HepG2 (cell line): Measurements from ENCODE around the gene STBD1. TPM values are rescaled to one million over a fixed set of nuclear protein-coding genes. Genes with fewer than 3 reads are reported as not detected.

ENCODE experiments used
- ATAC-seq: fragments of 200-7000 bp; cut with Tn5 transposase; 3 replicates; pipeline ENCODE4 v1.9.1; 2020; ENCODE audit warnings: mild to moderate bottlenecking, moderate library complexity
- BruUV-seq: library from RNA; stranded (reverse); fragments of 400-500 nt; replicated peaks from 2 replicates; lab custom pipeline; 2021; lab: Mats Ljungman, UMichigan
- CTCF ChIA-PET: fragments of 300-600 bp; formaldehyde crosslinking; extraction: SDS; loops from one replicate; lab custom pipeline; 2021; ENCODE audit warnings: low total read pairs, inconsistent platforms, low intra/inter-chr PET ratio; lab: Yijun Ruan, JAX
- POLR2A ChIA-PET: fragments of 350-600 bp; sonication (Branson Sonifier 250); formaldehyde crosslinking; loops from one replicate; lab custom pipeline; 2020; ENCODE audit warnings: antibody characterized with exemption, inconsistent platforms; lab: Yijun Ruan, JAX
- DNase-seq: peaks from one replicate; pipeline ENCODE4 v3.0.0-alpha.2; 2015; ENCODE audit warnings: low spot score
- FAIRE-seq: peaks from 3 replicates; lab custom pipeline; 2011; peaks lifted over from hg19 to GRCh38; lab: Jason Lieb, UNC
- H2AFZ ChIP-seq: one replicate; pipeline ENCODE4 v1.6.1; 2011; ENCODE audit warnings: low read length, inconsistent platforms
- H3K27ac ChIP-seq: fragments of 300-600 bp; 3 replicates; pipeline ENCODE4 v1.8.0; 2011; ENCODE audit warnings: mixed run types, mild to moderate bottlenecking, mixed read lengths, low read length, inconsistent platforms; ENCODE audit not compliant: insufficient read depth; ENCODE audit errors: extremely low read length
- H3K27me3 ChIP-seq, 2 experiments: fragments of 200-600 bp in 1 of 2; 2 replicates in 1 of 2; 3 replicates in 1 of 2; pipeline versions ENCODE4 v1.6.0 to v1.8.0; 2011; ENCODE audit warnings: low read length in 2 of 2, mild to moderate bottlenecking in 2 of 2, moderate library complexity in 2 of 2, inconsistent platforms in 1 of 2; ENCODE audit not compliant: insufficient read depth in 2 of 2, control insufficient read depth in 1 of 2
- H3K36me3 ChIP-seq, 2 experiments: fragments of 200-600 bp in 1 of 2; replicated peaks in 1 of 2; 2 replicates in 1 of 2; 3 replicates in 1 of 2; pipeline versions ENCODE4 v1.5.1 to v1.8.0; 2011; ENCODE audit warnings: low read length in 2 of 2, inconsistent platforms in 1 of 2; ENCODE audit not compliant: insufficient read depth in 2 of 2, control insufficient read depth in 1 of 2
- H3K4me1 ChIP-seq: 2 replicates; pipeline ENCODE4 v1.5.1; 2012; ENCODE audit warnings: low read length, inconsistent platforms; ENCODE audit not compliant: insufficient read depth
- H3K4me2 ChIP-seq: 2 replicates; pipeline ENCODE4 v1.6.0; 2011; ENCODE audit warnings: low read depth, low read length, inconsistent platforms
- H3K4me3 ChIP-seq, 3 experiments: fragments of 200-600 bp in 1 of 3; sonication (generic), shearing (Covaris generic) in 1 of 3; replicated peaks in 1 of 3; 2 replicates each; pipeline ENCODE4 v1.5.1; 2011 to 2016; ENCODE audit warnings: low read length in 3 of 3, inconsistent platforms in 2 of 3, low read depth in 2 of 3, mild to moderate bottlenecking in 2 of 3, control low read depth in 1 of 3, mixed read lengths in 1 of 3; ENCODE audit not compliant: insufficient read depth in 1 of 3
- H3K79me2 ChIP-seq: one replicate; pipeline ENCODE4 v1.6.1; 2011; ENCODE audit warnings: low read length, inconsistent platforms; ENCODE audit not compliant: insufficient read depth
- H3K9ac ChIP-seq: 2 replicates; pipeline ENCODE4 v1.6.0; 2011; ENCODE audit warnings: mild to moderate bottlenecking, low read depth, low read length, inconsistent platforms; ENCODE audit not compliant: insufficient read depth
- H3K9me3 ChIP-seq: 2 replicates; pipeline ENCODE4 v1.5.1; 2012; ENCODE audit warnings: mild to moderate bottlenecking, low read length
- H4K20me1 ChIP-seq: 2 replicates; pipeline ENCODE4 v1.6.0; 2011; ENCODE audit warnings: inconsistent platforms, mild to moderate bottlenecking, low read length, moderate library complexity; ENCODE audit not compliant: insufficient read depth
- ARNT2 ChIP-seq: sonication (generic); formaldehyde crosslinking; IDR thresholded peaks from 2 replicates; pipeline ENCODE4 v1.8.0; 2022; ENCODE audit warnings: mild to moderate bottlenecking, low read depth, missing genetic modification reagents, moderate library complexity
- HHEX ChIP-seq: IDR thresholded peaks from 2 replicates; pipeline ENCODE4 v1.6.1; 2016; ENCODE audit warnings: control low read depth
- LRRFIP1 ChIP-seq: sonication (generic); formaldehyde crosslinking; conservative IDR thresholded peaks from 2 replicates; pipeline ENCODE4 v1.4.0; 2020; ENCODE audit warnings: missing genetic modification reagents
- MAFF ChIP-seq: IDR thresholded peaks from 2 replicates; pipeline ENCODE4 v1.6.1; 2011; ENCODE audit warnings: low read depth, low read length, improper control_type of control experiment
- MAFK ChIP-seq, 2 experiments: IDR thresholded peaks in 1 of 2; conservative IDR thresholded peaks in 1 of 2; 2 replicates each; pipeline ENCODE4 v1.6.1; 2011; ENCODE audit warnings: improper control_type of control experiment in 2 of 2, low read length in 2 of 2
- WGBS: methylation state at CpG from one replicate; pipeline ENCODE4 v1.1.6; 2017; ENCODE audit warnings: low lambda C conversion rate; 5-methylcytosine and 5-hydroxymethylcytosine counted together
- in situ Hi-C: cut with HindIII; loops from 2 replicates; pipeline ENCODE4 v1.10.0; 2017; ENCODE audit warnings: low pct_unique_long_range_greater_than_20kb; ENCODE audit not compliant: extremely low pct_ligation_motif_present
- intact Hi-C: fragments of 100-400 bp; cut with micrococcal nuclease; formaldehyde crosslinking; loops from one replicate; pipeline ENCODE4 v1.10.0; 2022; ENCODE audit not compliant: unreplicated experiment
- polyA plus RNA-seq, 8 experiments: library from polyadenylated mRNA; depleted of rRNA in 3 of 8; stranded (reverse) in 7 of 8; unstranded in 1 of 8; fragments of >200 nt; fragmentation: Illumina TruSeq in 4 of 8; extraction: Trizol in 4 of 8; gene quantifications; 2 replicates each; pipeline versions ENCODE4 v1.2.1 to v1.2.3, GENCODE V29; 2011 to 2016; ENCODE audit warnings: low read depth in 4 of 8, missing spikeins in 1 of 8, mixed read lengths in 1 of 8; ENCODE audit not compliant: insufficient read depth in 1 of 8
- total RNA-seq, 5 experiments: library from RNA; depleted of rRNA; stranded (reverse); fragments of >200 nt; fragmentation: Illumina TruSeq; extraction: Trizol; gene quantifications; 2 replicates each; pipeline ENCODE4 v1.2.3, GENCODE V29; 2016; ENCODE audit warnings: low read depth in 1 of 5

STBD1 gene
- total and polyA plus RNA-seq, 2 of the 13 experiments (the other 11 are each of a cell fraction or from before 2014, with no cell fraction given), result 2.8 to 4.3 TPM

- no peaks in the 10 kb centered on the region for H3K27me3 ChIP-seq
- no peak overlapping the region for H2AFZ ChIP-seq
- H3K4me1 ChIP-seq, result no peaks in the 10 kb centered on the region
- 18% methylated on average over 9 of the region's 9 CpGs for WGBS
- no peak overlapping the region for H3K27ac ChIP-seq
- intact Hi-C loops (no loop called here), in situ Hi-C loops (no loop called here)
- BruUV-seq, result no TSS peak
- peaks cover 2% of the 10 kb centered on the region for H3K9me3 ChIP-seq
- no peaks in the 10 kb centered on the region for H3K79me2 ChIP-seq
- CTCF ChIA-PET, result no interaction called here
- TF ChIP-seq ARNT2 (CRISPR knock-in tag) (no peak), MAFF (peak; percentile 65; the same call in 1 of the 2 replicates), HHEX (CRISPR knock-in tag) (no peak), LRRFIP1 (no peak), MAFK (conservative IDR thresholded peaks at IDR 0.05 in 1 of 2, IDR thresholded peaks at IDR 0.05 in 1 of 2; ENCODE audit: low read length in 2 of 2) (peak in 1 of 2 experiments; percentile 83; a peak in 3 of 4 replicates)
- DNase-seq (no peak), FAIRE-seq (no peak), ATAC-seq (no peak)
- H3K4me2 ChIP-seq, result no peak overlapping the region
- no peaks in the 10 kb centered on the region for H4K20me1 ChIP-seq
- no peak overlapping the region for H3K4me3 ChIP-seq
- POLR2A ChIA-PET, result no interaction called here
- H3K9ac ChIP-seq, result no peak overlapping the region
- no peaks in the 10 kb centered on the region for H3K36me3 ChIP-seq
Observed at GRCh38 chr4:76354517-76355473, 48.3 kb downstream of the STBD1 start.
